HS-5 (cell line): ENCODE results near the gene FBXW11.
"Not testable (repeated sequence)": the region's sequence is repeated elsewhere in the genome, so short reads cannot be mapped to it uniquely, and the experiment has no call there.

Experiments used
- DNase-seq: peaks from one replicate; pipeline ENCODE4 v3.0.0-alpha.2; 2012; ENCODE audit warnings: low read depth

The FBXW11 gene

DNA sequence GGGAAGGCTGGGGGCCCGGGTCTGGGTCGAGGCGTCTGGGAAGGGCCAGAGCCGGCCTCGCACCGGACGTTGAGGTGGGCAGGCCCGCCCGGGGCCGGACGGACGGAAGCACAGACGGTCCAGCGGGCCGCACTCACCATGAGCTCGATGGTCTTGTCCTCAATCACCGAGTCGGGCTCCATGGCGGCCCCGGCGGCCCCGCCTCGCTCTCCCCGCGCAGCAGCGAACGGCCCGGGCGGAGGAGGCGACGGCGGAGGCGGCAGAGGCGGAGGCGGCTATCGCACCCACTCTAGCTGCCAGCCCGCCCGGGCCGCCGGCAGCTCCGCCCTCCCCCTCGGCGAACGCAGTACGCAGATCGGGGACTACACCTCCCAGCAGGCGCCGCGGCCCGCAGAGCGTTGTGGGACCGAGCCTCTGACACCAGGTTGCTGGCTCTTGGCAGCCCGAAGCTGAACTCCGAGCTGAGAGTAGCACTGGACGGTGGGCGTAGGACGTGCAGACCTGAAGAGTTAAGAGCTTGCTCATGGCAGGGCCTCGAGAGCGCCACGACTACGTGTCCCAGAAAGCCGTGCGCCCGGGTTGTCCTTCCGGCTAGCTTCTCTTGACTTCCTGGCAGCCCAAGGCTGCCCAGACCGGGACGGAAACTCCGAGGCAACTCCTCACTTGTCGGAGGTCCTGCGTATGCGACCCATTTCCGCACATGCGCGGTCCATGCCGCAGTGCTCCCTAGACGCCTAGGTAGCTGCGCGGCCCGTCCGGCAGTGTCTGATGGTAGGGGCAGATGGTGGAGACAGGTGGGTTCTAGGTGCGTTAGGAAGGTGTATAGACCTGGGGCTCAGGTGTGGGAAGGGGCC is at the start of gene FBXW11:
Gene FBXW11 (minus strand): TSS at position 318 of the 854 bp plus-strand sequence. CDS start 136 bp downstream, at position 182.
- DNase-seq = peak; percentile 93

DNA sequence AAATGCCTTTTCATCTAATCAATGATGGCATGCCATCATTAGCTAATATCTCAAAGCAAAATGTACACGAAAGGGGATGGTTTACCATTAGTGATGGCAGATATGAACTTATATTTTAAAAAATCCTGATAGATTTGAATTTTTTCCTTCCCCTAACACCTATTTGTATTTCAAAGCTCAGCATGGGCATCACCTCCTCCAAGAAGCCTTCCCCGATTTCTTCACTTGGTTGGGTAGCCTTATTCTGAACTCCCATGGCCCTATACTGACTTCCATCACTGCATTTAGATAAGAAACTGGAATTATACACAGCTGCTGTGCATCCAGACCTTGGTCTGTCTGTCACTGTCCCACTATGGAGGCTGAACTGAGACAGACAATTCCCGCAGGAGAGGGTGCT is 49.6 kb upstream of the FBXW11 start:
- DNase-seq = no peak

GRCh38 chr5:172055421-172055820 is 49.0 kb upstream of the FBXW11 start:
- no peak for DNase-seq

- no peak for DNase-seq
These were observed 48.2 kb upstream of the FBXW11 start for GRCh38 chr5:172054611-172055153.

- no peak for DNase-seq
These were observed 46.2 kb upstream of the FBXW11 start for GRCh38 chr5:172052450-172053236.

- DNase-seq = no peak
These were observed 45.4 kb upstream of the FBXW11 start for GRCh38 chr5:172051643-172052339.

DNA sequence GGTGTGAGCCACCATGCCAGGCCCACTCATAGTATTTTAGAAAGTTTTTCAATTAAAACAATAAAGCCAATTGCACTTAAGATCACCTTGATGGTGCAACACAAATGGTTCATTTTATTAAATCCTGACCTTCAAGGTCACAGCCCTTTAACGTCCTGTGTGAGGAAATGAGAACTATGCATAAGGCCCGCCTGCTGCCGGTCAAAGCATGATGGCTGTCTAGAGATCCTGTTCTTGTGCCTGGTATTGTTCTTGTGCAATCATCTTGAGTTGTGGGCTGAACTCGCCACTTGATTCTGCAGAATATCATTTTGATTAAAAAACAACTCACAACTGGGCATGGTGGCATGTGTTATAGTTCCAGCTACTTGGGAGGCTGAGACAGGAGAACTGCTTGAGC is 43.6 kb upstream of the FBXW11 start:
- no peak for DNase-seq

- DNase-seq = no peak
These were observed 42.9 kb upstream of the FBXW11 start for GRCh38 chr5:172049226-172049796.

DNA sequence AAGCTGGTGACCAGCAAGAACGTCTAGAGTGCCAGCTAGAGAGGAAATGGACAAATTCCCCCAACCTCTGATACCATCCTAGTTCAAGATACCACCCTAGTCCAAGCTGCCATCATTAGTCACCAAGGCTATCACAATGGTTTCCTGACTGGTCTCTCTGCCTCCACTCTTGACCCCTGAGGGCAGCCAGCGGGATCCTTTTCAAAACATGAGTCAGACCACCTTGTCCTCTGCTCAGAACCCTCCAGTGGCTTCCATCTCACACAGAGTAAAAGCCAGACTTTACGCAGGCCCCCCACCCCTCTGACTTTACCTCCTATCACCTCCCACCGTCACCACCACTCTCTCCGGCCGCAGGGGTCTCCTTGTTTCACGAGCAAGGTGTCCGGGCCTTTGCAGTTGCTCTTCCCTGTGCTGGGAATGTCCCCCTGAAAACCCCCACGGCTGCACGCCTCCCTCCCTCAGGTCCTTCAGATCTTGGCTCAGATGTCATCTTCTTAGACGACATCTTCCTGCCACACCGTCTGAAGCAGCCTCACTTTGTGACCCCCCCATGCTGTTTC is 42.2 kb upstream of the FBXW11 start:
- DNase-seq = no peak

DNA sequence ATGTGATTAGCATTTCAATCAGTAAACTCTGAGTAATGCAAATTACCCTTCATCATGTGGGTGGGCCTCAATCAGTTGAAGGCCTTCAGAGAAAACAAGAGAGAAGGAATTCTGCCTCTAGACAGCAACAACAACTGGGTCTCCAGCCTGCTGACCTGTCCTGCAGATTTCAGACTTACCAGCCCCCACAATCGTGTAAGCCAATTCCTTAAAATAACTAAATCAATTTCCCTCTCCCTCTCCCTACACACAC is 41.7 kb upstream of the FBXW11 start:
- no peak for DNase-seq

DNA sequence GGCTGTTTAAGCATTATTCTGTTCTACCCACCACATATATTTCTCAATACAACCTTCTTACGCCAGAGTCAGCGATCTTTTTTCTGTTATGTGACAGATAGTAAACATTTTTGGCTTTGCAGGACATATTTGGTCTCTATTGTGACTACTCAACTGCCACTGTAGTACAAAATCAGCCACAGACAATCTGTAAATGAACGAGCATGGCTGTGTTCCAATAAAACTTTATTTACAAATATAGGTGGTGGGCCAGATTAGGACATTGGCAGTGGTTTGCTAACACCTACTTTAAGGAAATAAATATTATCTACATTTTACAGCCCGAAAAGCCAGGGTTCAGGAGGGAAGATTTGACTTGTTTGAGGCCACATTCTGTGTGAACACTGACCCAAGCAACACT is 40.2 kb upstream of the FBXW11 start:
- no peak for DNase-seq

- DNase-seq = no peak
These were observed 38.8 kb upstream of the FBXW11 start for GRCh38 chr5:172045315-172045632.

- DNase-seq = no peak
These were observed 38.3 kb upstream of the FBXW11 start for GRCh38 chr5:172044631-172045314.

DNA sequence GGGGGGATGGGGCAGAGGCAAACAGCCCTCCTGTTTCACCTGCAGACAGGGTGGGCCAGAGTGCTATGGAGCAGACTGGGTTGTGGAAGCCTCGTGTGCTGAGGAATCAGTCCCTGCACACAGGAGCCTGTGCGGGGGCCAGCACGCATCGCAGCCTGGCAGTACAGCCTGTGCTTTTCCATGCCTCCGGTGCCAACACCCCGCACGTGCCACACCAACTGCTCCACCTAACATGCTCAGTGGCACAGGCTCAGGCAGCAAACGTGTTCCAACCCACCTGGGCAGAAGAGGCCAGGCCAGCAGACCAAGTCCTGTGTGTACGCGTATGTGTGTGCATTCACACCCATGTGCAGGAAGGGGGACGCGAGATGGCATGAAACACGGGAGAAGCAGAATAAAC is 37.4 kb upstream of the FBXW11 start:
- no peak for DNase-seq

DNA sequence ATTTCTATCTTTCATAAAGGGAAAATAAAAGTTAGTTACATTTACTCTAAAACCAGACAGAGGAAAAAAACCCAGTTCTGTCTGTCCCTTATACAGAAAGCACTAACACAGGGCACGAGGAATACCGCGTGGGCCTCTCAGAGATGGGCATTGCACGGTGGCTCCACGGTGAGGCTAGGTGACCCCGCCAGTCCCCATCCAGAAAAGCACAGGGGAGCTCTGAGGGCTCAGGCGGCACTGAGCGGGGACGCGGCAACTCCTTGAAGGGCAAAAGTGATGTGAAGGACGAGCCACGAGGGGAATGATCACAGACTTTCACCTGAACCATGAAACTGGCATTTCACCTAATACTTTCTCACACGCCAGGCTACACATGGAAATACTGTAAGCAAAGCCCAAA is 35.7 kb upstream of the FBXW11 start:
- DNase-seq = no peak

DNA sequence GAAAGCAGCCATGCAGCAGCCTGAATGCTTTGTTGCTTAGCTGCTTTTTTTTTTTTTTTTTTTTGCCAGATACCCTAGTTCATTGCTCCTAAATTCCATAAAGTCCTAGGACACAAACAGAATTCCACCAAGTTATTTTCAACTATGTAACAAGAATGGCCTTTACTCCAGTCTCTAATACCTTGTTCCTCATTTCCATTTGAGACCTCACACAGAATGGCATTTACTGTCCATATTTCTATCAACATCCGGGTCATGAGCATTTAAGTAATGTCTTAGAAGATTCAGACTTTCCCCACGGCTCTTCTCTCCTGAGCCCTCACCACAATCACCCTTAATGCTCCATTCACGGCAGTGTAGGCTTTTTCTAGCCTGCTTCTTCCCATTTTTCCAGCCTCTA is 31.7 kb upstream of the FBXW11 start:
- no peak for DNase-seq

DNA sequence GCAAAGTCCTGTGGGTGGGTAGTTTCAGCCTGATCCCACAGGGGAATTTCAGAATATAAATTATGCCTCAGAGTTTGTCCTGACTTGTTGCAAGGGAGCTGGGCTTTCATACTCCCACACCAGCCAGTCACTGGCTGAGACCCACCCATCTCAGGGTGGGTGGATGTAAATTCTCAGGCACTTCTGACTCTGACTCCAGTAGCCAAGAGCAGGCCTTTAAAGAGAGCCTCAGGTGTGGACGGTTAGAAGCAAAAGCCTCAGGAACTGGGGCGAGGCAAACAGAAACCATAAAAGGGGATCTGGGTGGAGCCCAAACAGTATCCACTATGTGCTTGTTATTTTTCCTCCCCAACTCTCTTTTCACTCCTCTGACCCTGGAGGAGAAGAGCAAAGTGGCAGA is 28.6 kb upstream of the FBXW11 start:
- DNase-seq = no peak

GRCh38 chr5:172031894-172032461 is 25.5 kb upstream of the FBXW11 start:
- DNase-seq = no peak

GRCh38 chr5:172029876-172030275 is 23.4 kb upstream of the FBXW11 start:
- no peak for DNase-seq

GRCh38 chr5:172028167-172028566 is 21.7 kb upstream of the FBXW11 start:
- no peak for DNase-seq

DNA sequence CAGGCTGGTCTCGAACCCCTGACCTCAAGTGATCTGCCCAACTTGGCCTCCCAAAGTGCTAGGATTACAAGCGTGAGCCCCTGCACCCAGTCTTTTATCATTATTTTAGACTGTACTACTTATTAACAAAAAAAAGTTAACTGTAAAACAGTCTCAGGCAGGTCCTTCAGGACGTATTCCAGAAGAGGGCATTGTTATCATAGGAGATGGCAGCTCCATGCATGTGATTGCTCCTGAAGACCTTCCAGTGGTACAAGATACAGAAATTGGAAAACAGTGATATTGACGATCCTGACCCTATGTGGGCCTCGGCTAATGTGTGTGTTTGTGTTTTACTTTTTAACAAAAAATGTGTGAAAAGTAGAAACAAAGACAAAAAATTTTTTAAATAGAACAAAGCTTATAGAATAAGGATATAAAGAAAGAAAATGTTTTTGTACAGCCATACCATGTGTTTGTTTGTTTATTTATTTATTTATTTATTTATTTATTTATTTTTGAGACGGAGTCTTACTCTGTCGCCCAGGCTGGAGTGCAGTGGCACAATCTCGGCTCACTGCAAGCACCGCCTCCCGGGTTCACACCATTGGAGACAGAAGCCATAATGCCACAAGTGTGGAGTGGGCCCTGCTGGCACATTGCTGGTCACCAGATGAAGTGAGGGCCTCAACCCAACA is 13.8 kb upstream of the FBXW11 start:
- not testable (repeated sequence) for DNase-seq
